ENCODE measurements around the gene SORCS2. TPM values are rescaled to one million over a fixed set of nuclear protein-coding genes. Genes with fewer than 3 reads are reported as not detected.

Gene SORCS2
- total and polyA plus RNA-seq, 2 of the 8 experiments (the other 6 are each of a cell fraction or from before 2014, with no cell fraction given): 0.36 to 1.8 TPM

DNA sequence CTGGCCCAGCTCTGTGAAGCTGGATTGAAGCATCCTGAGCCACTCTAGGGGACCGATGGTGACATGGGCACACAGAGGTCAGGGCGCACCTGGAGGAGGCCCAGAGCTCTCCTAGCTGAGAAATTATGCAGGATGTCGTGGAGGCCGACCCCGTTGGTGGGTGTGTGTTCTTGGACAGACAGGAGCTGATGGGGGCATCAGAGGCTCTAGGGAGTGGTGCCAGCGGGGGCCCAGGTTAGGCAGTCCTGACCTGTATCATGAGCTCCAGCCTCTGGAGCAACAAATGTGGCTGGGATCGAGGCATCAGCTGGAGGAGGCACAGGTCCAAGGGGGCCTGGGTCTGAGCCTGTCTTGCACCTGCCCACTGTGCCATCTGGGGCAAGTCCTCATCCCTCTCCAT, 367.0 kb downstream of the SORCS2 start:
- Histone ChIP-seq H3K4me2 (ENCODE audit: insufficient read depth in 1 of 2, low read depth in 2 of 2, low read length in 2 of 2) (no peak overlapping the region), H2BK15ac (ENCODE audit: low read length) (no peak overlapping the region), H3K56ac (replicated peaks; ENCODE audit: insufficient read length, low read depth, low read length) (no peak overlapping the region), H2BK5ac (ENCODE audit: low read depth, low read length) (no peak overlapping the region), H3K23ac (ENCODE audit: insufficient read length) (no peak overlapping the region), H3K18ac (ENCODE audit: extremely low read depth, low read length) (no peak overlapping the region), H2BK20ac (ENCODE audit: low read length) (no peak overlapping the region), H3K14ac (ENCODE audit: insufficient read length) (no peak overlapping the region), H4K8ac (ENCODE audit: extremely low read depth, insufficient read depth, low read length) (no peak overlapping the region), H3K4me3 (ENCODE audit: extremely low read depth in 1 of 4, insufficient read depth in 2 of 4, low read depth in 3 of 4, low read length in 4 of 4) (no peak overlapping the region), H3K36me3 (ENCODE audit: control insufficient read depth in 2 of 4, insufficient read depth in 4 of 4, low read length in 3 of 4) (no peaks in the 10 kb centered on the region), H2BK12ac (ENCODE audit: low read depth, low read length) (no peak overlapping the region), H3K4ac (replicated peaks; ENCODE audit: insufficient read length, low read depth, low read length) (no peak overlapping the region), H3K9ac (replicated peaks in 1 of 4; ENCODE audit: extremely low read depth in 1 of 4, low read depth in 3 of 4, low read length in 3 of 4) (no peak overlapping the region), H2AK5ac (ENCODE audit: low read depth, low read length) (no peak overlapping the region), H3K23me2 (ENCODE audit: low read depth, low read length) (peaks cover 12% of the 10 kb centered on the region; the same call in 1 of the 2 replicates), H3K79me2 (ENCODE audit: control insufficient read depth in 1 of 2, insufficient read depth in 2 of 2, low read length in 2 of 2) (no peaks in the 10 kb centered on the region), H3K9me3 (ENCODE audit: insufficient read depth in 2 of 2, low read depth in 1 of 2, low read length in 1 of 2) (peaks cover 6 to 22% of the 10 kb centered on the region in 2 experiments; a peak in 2 of 4 replicates), H4K20me1 (replicated peaks in 1 of 2; ENCODE audit: control insufficient read depth in 1 of 2, insufficient read depth in 2 of 2, low read length in 2 of 2) (peaks cover 0 to 6% of the 10 kb centered on the region in 2 experiments), H3K27ac (ENCODE audit: low read depth, low read length) (no peak overlapping the region), H3K27me3 (replicated peaks in 1 of 4; ENCODE audit: control insufficient read depth in 3 of 4, extremely low read depth in 1 of 4, insufficient read depth in 3 of 4, low read length in 3 of 4) (no peaks in the 10 kb centered on the region; a peak in 1 of 7 replicates), H2BK120ac (replicated peaks; ENCODE audit: low read depth, low read length) (no peak overlapping the region), H4K5ac (ENCODE audit: insufficient read length, low read depth, low read length) (no peak overlapping the region), H3K79me1 (ENCODE audit: low read depth, low read length) (no peaks in the 10 kb centered on the region), H3K4me1 (replicated peaks in 1 of 4; ENCODE audit: control insufficient read depth in 3 of 4, insufficient read depth in 4 of 4, low read length in 3 of 4) (no peaks in the 10 kb centered on the region), H2AFZ (ENCODE audit: low read length) (no peak overlapping the region), H4K91ac (replicated peaks; ENCODE audit: insufficient read length, low read length) (no peak overlapping the region)
- WGBS, 2 experiments (ENCODE audit: extremely low coverage in 1 of 2, insufficient coverage in 1 of 2, insufficient read length in 1 of 2, insufficient replicate concordance in 2 of 2, low coverage in 1 of 2, low lambda C conversion rate in 2 of 2, missing lambda C conversion rate in 1 of 2): 90% methylated on average over 7 of the region's 7 CpGs; no CpG with 5 or more reads in 1 of the 2 experiments
- CTCF ChIA-PET (ENCODE audit: partially characterized antibody): interaction anchor here (2.1 kb wide), 1 partner anchor 9 kb away, joined by 5 read pairs; no protein-coding TSS in a partner anchor
- DNase-seq (ENCODE audit: low read depth in 1 of 2, low spot score in 2 of 2) (no peak), FAIRE-seq (no peak)
- POLR2A ChIA-PET (ENCODE audit: partially characterized antibody): no interaction called here
- TF ChIP-seq KDM4A (IDR thresholded peaks at IDR 0.05; ENCODE audit: low read depth, low read length, severe bottlenecking): no peak
- no peak for TF ChIP-seq CBX8 (IDR thresholded peaks at IDR 0.05; ENCODE audit: borderline replicate concordance, low read depth, low read length)
- TF ChIP-seq CEBPB (IDR thresholded peaks at IDR 0.05; ENCODE audit: low read depth, low read length): no peak
- TF ChIP-seq RNF2 (IDR thresholded peaks at IDR 0.05; ENCODE audit: borderline replicate concordance, low read depth, low read length, missing control alignments, poor library complexity, severe bottlenecking): no peak
- TF ChIP-seq TCF12 (IDR thresholded peaks at IDR 0.05; ENCODE audit: low read depth, low read length): no peak
- no peak for TF ChIP-seq RAD21 (IDR thresholded peaks at IDR 0.05 in 1 of 2, conservative IDR thresholded peaks at IDR 0.05 in 1 of 2; ENCODE audit: low read depth in 2 of 2, low read length in 2 of 2)
- TF ChIP-seq NANOG (IDR thresholded peaks at IDR 0.05; ENCODE audit: insufficient read depth, low read depth, low read length, poor library complexity, severe bottlenecking): no peak
- no peak for TF ChIP-seq SIRT6 (IDR thresholded peaks at IDR 0.05; ENCODE audit: low read length)
- no peak for TF ChIP-seq MAFK (IDR thresholded peaks at IDR 0.05; ENCODE audit: low read depth, low read length)
- no peak for TF ChIP-seq TEAD4 (IDR thresholded peaks at IDR 0.05; ENCODE audit: low read depth, low read length)
- TF ChIP-seq POLR2A (IDR thresholded peaks at IDR 0.05; ENCODE audit: control extremely low read depth in 1 of 2, low read depth in 2 of 2, low read length in 2 of 2): no peak
- TF ChIP-seq RBBP5 (IDR thresholded peaks at IDR 0.05; ENCODE audit: borderline replicate concordance, low read depth, low read length): no peak
- TF ChIP-seq, protein P1, sequence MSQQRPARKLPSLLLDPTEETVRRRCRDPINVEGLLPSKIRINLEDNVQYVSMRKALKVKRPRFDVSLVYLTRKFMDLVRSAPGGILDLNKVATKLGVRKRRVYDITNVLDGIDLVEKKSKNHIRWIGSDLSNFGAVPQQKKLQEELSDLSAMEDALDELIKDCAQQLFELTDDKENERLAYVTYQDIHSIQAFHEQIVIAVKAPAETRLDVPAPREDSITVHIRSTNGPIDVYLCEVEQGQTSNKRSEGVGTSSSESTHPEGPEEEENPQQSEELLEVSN (IDR thresholded peaks at IDR 0.05): no peak
- no peak for TF ChIP-seq YY1 (IDR thresholded peaks at IDR 0.05; ENCODE audit: low read depth, low read length)
